ENCODE measurements around the gene HDLBP. TPM values are rescaled to one million over a fixed set of nuclear protein-coding genes. Genes with fewer than 3 reads are reported as not detected.
"Not testable (repeated sequence)": the region's sequence is repeated elsewhere in the genome, so short reads cannot be mapped to it uniquely, and the experiment has no call there.

Gene HDLBP
- total RNA-seq, 1 donor from 2014 or later, result 805 TPM

DNA sequence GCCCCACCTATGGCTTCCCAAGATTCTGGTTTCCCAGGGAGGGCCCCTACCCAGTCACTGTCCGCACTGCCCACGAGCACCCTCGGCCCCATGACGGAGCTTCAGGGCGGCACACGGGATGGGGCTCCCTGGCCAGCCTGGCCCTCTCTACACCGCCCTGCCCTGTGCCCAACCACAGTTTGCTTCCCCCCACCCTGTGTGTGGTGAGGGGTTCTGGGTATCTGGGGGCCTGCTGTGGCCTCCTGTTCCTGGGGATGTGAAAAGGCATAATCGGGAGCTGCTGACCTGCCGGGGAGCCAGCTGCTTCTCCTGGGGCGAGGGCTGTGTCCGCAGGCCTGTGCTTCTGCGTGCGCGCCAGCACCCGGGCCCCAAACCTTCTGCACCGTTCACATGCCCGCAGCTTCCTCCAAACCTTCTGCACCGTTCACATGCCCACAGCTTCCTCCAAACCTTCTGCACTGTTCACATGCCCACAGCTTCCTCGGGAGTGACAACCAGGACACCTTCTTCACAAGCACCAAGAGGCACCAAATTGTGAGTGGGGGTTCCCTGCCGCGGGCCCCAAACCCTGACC, 114.6 kb downstream of the HDLBP start:
- no peak overlapping the region for H3K4me3 ChIP-seq (ENCODE audit: low read depth, low read length)
- DNase-seq (ENCODE audit: low read depth) (no peak), FAIRE-seq (no peak)
- TF ChIP-seq, protein P1, sequence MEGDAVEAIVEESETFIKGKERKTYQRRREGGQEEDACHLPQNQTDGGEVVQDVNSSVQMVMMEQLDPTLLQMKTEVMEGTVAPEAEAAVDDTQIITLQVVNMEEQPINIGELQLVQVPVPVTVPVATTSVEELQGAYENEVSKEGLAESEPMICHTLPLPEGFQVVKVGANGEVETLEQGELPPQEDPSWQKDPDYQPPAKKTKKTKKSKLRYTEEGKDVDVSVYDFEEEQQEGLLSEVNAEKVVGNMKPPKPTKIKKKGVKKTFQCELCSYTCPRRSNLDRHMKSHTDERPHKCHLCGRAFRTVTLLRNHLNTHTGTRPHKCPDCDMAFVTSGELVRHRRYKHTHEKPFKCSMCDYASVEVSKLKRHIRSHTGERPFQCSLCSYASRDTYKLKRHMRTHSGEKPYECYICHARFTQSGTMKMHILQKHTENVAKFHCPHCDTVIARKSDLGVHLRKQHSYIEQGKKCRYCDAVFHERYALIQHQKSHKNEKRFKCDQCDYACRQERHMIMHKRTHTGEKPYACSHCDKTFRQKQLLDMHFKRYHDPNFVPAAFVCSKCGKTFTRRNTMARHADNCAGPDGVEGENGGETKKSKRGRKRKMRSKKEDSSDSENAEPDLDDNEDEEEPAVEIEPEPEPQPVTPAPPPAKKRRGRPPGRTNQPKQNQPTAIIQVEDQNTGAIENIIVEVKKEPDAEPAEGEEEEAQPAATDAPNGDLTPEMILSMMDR (IDR thresholded peaks at IDR 0.05; ENCODE audit: insufficient read depth, low read length, severe bottlenecking), result no peak
- no peaks in the 10 kb centered on the region for H3K36me3 ChIP-seq (ENCODE audit: control insufficient read depth, insufficient read depth, low read length)
- no peaks in the 10 kb centered on the region for H3K27me3 ChIP-seq (ENCODE audit: control insufficient read depth, insufficient read depth, low read length)

DNA sequence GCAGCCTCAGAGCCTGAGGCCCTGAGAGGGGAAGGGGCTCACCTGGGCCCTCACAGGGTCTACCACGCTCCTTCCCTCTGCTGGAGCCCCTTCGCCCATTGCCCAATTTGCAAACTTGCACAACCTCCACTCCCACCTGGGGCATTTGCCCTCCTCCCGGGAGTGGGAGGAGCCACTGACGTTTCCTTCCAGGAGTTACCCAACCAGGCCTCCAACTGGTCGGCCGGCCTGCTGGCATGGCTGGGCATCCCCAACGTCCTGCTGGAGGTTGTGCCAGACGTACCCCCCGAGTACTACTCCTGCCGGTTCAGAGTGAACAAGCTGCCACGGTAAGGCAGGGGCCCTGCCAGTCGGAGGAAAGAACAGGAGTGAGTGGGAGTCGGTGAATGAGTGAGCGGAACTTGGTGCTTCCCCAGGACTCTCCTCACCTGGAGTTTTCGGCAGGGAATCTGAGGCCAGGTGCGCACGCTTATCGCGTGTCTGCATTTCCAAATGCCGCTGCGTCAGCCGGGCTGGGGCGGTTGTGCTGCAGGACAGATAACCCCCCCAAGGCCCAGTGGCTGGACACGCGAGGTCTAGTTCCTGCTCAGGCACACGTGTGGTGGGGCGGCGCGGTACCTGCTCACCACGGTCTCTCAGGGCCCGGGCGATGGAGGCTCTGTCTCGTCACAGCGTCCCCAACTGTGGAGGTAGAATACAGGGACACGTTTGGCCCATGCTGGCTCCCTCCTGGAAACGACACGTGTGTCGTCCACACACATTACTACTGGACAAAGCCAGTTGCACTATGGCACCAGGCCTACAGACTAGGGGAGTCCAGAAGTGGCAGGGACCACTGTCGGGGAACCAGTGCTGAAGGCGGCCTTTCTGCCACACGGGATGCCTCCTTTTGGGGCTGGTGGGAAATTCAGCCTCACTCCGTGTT, 115.3 kb downstream of the HDLBP start:
- no peaks in the 10 kb centered on the region for H3K27me3 ChIP-seq (ENCODE audit: control insufficient read depth, insufficient read depth, low read length)
- no peaks in the 10 kb centered on the region for H3K36me3 ChIP-seq (ENCODE audit: control insufficient read depth, insufficient read depth, low read length)
- DNase-seq (ENCODE audit: low read depth), result no peak
- no peak overlapping the region for H3K4me3 ChIP-seq (ENCODE audit: low read depth, low read length)
- FAIRE-seq, result no peak
- TF ChIP-seq, protein P1 (IDR thresholded peaks at IDR 0.05; ENCODE audit: insufficient read depth, low read length, severe bottlenecking), result no peak

DNA sequence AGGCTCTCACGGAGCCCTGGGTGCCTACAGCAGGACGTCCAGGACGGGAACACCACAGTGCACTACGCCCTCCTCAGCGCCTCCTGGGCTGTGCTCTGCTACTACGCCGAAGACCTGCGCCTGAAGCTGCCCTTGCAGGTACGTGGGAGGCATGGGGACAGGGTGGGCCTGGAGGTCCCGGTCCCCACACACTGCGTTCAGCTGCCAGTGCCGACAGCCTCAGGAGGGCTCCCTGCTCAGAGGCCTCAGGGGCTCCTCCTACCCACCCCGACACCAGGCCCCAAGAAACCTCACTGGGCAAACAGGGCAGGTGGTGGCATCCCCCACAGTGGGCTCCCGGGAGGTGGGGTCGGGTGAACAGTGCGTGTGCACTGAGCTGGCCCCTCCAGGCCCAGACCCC, 116.2 kb downstream of the HDLBP start:
- no peaks in the 10 kb centered on the region for H3K27me3 ChIP-seq (ENCODE audit: control insufficient read depth, insufficient read depth, low read length)
- no peak for DNase-seq (ENCODE audit: low read depth)
- H3K36me3 ChIP-seq (ENCODE audit: control insufficient read depth, insufficient read depth, low read length), result no peaks in the 10 kb centered on the region
- no peak for FAIRE-seq
- H3K4me3 ChIP-seq (ENCODE audit: low read depth, low read length), result no peak overlapping the region
- TF ChIP-seq, protein P1 (IDR thresholded peaks at IDR 0.05; ENCODE audit: insufficient read depth, low read length, severe bottlenecking), result no peak

DNA sequence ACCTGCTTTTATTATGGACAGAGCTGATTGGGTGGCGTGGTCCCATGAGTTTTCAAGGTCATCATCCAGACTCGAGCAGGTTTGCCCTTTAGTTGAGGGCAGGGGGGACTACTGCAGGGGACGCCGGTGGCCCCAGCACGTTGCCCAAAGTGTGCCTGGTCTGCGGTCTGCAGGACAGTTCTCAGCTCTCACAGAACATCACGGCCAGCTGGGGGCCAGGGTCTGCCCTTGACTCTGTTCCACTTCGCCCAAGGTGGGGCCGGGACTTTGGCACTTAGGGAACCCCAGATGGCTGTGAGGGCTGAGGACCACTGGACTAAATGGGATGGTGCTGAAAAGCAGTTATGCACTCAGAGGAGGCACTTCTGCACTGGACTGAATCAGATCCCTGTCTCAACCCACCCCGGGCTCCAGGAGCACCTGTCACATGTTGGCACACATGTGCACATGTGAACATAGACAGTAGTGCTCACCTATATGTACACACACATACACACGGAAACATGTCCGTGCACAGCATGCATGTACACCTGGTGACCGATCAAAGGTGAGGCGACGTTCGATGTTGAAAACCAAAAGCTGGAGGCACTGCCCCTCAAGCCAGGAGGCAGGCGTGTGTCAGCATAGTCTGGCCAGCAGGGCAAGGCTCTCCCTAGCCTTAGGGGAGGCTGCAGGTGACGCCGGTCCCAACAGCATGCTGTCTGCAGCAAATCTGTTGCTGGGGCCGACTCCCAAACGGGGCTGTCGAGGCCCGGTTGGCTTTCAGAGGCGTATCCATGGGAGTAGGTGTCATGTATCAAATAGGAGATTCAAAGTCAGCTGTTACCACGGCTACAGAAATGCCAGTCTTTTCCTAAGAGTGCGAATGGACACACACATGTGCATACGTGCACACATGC, 116.8 kb downstream of the HDLBP start:
- Histone ChIP-seq H3K36me3 (ENCODE audit: control insufficient read depth, insufficient read depth, low read length) (no peaks in the 10 kb centered on the region), H3K27me3 (ENCODE audit: control insufficient read depth, insufficient read depth, low read length) (no peaks in the 10 kb centered on the region), H3K4me3 (ENCODE audit: low read depth, low read length) (no peak overlapping the region)
- DNase-seq (ENCODE audit: low read depth) (no peak), FAIRE-seq (no peak)
- TF ChIP-seq, protein P1 (IDR thresholded peaks at IDR 0.05; ENCODE audit: insufficient read depth, low read length, severe bottlenecking), result no peak

DNA sequence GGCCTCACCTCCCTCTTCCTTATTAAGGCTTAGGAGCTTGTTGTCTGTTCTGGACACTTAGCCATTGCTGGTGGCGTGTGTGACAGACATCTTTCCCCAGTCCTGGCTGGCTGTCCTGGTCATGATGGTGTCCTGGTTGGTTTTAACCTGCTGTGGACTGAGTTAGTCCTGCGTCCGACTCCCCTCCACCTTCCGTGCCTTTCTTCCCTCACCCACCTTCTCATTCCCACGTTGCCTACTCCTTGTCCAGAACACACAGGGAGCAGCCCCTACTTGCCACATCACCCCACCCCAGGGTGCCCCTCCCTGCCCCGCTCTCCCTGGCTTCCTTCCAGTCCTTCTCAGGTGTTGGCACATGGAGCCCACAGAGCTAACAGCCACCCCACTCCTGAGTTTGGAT, 117.5 kb downstream of the HDLBP start:
- H3K4me3 ChIP-seq (ENCODE audit: low read depth, low read length), result no peak overlapping the region
- no peaks in the 10 kb centered on the region for H3K27me3 ChIP-seq (ENCODE audit: control insufficient read depth, insufficient read depth, low read length)
- TF ChIP-seq, protein P1 (IDR thresholded peaks at IDR 0.05; ENCODE audit: insufficient read depth, low read length, severe bottlenecking), result no peak
- DNase-seq (ENCODE audit: low read depth) (no peak), FAIRE-seq (no peak)
- H3K36me3 ChIP-seq (ENCODE audit: control insufficient read depth, insufficient read depth, low read length), result no peaks in the 10 kb centered on the region

DNA sequence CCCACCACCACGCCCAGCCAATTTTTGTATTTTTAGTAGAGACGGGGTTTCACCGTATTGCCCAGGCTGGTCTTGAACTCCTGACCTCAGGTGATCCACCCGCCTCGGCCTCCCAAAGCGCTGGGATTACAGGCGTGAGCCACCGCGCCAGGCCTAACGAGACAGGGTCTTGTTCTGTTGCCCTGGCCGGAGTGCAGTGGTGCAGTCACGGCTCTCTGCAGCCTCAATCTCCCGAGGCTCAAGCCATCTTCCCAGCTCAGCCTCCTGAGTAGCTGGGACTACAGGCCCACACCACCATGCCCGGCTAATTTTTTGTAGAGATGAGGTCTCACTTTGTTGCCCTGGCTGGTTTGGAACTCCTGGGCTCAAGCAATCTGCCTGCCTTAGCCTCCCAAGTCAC, 118.2 kb downstream of the HDLBP start:
- H3K27me3 ChIP-seq (ENCODE audit: control insufficient read depth, insufficient read depth, low read length); H3K36me3 ChIP-seq (ENCODE audit: control insufficient read depth, insufficient read depth, low read length); DNase-seq (ENCODE audit: low read depth); FAIRE-seq; H3K4me3 ChIP-seq (ENCODE audit: low read depth, low read length): not testable (repeated sequence)

Measured in bronchial epithelial cell (primary cell).